GM23248 (cell line): Measurements from ENCODE around the gene ETNPPL. TPM values are rescaled to one million over a fixed set of nuclear protein-coding genes. Genes with fewer than 3 reads are reported as not detected.

Experiments
- DNase-seq: peaks from one replicate; pipeline ENCODE4 v3.0.0-alpha.2; 2015
- H2AFZ ChIP-seq: fragments of 200-600 bp; sonication (generic); 2 replicates; pipeline ENCODE4 v1.6.1; 2016; ENCODE audit warnings: antibody characterized with exemption
- H3F3A ChIP-seq: fragments of 200-600 bp; sonication (generic); 2 replicates; pipeline ENCODE4 v1.6.1; 2016; ENCODE audit warnings: mild to moderate bottlenecking, antibody characterized with exemption, mixed run types; ENCODE audit not compliant: insufficient read depth
- H3K27ac ChIP-seq: fragments of 200-600 bp; sonication (generic); 2 replicates; pipeline ENCODE4 v1.5.1; 2016; ENCODE audit warnings: mild to moderate bottlenecking
- H3K27me3 ChIP-seq: fragments of 200-600 bp; sonication (generic); replicated peaks from 2 replicates; pipeline ENCODE4 v1.6.1; 2016; ENCODE audit warnings: mild to moderate bottlenecking; ENCODE audit not compliant: insufficient read depth
- H3K36me3 ChIP-seq: fragments of 200-600 bp; sonication (generic); 2 replicates; pipeline ENCODE4 v1.6.1; 2016; ENCODE audit warnings: low read depth, mild to moderate bottlenecking
- H3K4me1 ChIP-seq: fragments of 200-600 bp; sonication (generic); 2 replicates; pipeline ENCODE4 v1.6.1; 2016; ENCODE audit warnings: mild to moderate bottlenecking; ENCODE audit not compliant: insufficient read depth
- H3K4me2 ChIP-seq: fragments of 200-600 bp; sonication (generic); one replicate; pipeline ENCODE4 v1.6.1; 2016; ENCODE audit warnings: mild to moderate bottlenecking; ENCODE audit not compliant: unreplicated experiment
- H3K4me3 ChIP-seq: fragments of 200-600 bp; sonication (generic); 2 replicates; pipeline ENCODE4 v1.5.1; 2016; ENCODE audit warnings: mild to moderate bottlenecking
- H3K79me2 ChIP-seq: fragments of 200-600 bp; sonication (generic); 2 replicates; pipeline ENCODE4 v1.6.1; 2016; ENCODE audit warnings: mild to moderate bottlenecking; ENCODE audit not compliant: insufficient read depth
- H3K9ac ChIP-seq: fragments of 200-600 bp; sonication (generic); 2 replicates; pipeline ENCODE4 v1.6.1; 2016; ENCODE audit warnings: mild to moderate bottlenecking
- H3K9me2 ChIP-seq: fragments of 200-600 bp; sonication (generic); 2 replicates; pipeline ENCODE4 v1.6.1; 2016; ENCODE audit warnings: mixed run types, mild to moderate bottlenecking, moderate library complexity; ENCODE audit not compliant: insufficient read depth
- H3K9me3 ChIP-seq: fragments of 200-600 bp; sonication (generic); one replicate; pipeline ENCODE4 v1.6.1; 2017; ENCODE audit warnings: low read depth
- H4K20me1 ChIP-seq: fragments of 200-600 bp; sonication (generic); 2 replicates; pipeline ENCODE4 v1.6.0; 2016; ENCODE audit not compliant: insufficient read depth
- EZH2 ChIP-seq: fragments of 200-600 bp; sonication (generic); IDR thresholded peaks from 2 replicates; pipeline ENCODE4 v1.6.1; 2018; ENCODE audit warnings: antibody characterized with exemption, mild to moderate bottlenecking; ENCODE audit not compliant: insufficient read depth, poor library complexity, severe bottlenecking
- EZH2phosphoT487 ChIP-seq: fragments of 200-600 bp; sonication (generic); IDR thresholded peaks from 2 replicates; pipeline ENCODE4 v1.6.1; 2018; ENCODE audit warnings: antibody characterized with exemption, moderate library complexity, mild to moderate bottlenecking, low read depth; ENCODE audit not compliant: insufficient read depth
- WGBS, 2 experiments: methylation state at CpG; one replicate each; pipeline ENCODE4 v1.1.6; 2015 to 2017; ENCODE audit warnings: low lambda C conversion rate in 2 of 2, low coverage in 1 of 2; ENCODE audit errors: missing lambda C conversion rate in 2 of 2; 5-methylcytosine and 5-hydroxymethylcytosine counted together
- in situ Hi-C: fragments of 300-500 bp; cut with MboI; formaldehyde crosslinking; loops from 2 replicates; pipeline ENCODE4 v1.15.0; 2020
- polyA plus RNA-seq: library from polyadenylated mRNA; unstranded; fragments of >200 nt; fragmentation: Nextera tagmentation; extraction: Ambion mirVana; gene quantifications from 2 replicates; pipeline ENCODE4 v1.2.1, GENCODE V29; 2016
- total RNA-seq: library from RNA; depleted of rRNA; stranded (reverse); fragments of >200 nt; shearing (Covaris generic); gene quantifications from 2 replicates; pipeline ENCODE4 v1.2.3, GENCODE V29; 2014

The ETNPPL gene
- total and polyA plus RNA-seq, 2 experiments from 2014 or later, result not detected

DNA sequence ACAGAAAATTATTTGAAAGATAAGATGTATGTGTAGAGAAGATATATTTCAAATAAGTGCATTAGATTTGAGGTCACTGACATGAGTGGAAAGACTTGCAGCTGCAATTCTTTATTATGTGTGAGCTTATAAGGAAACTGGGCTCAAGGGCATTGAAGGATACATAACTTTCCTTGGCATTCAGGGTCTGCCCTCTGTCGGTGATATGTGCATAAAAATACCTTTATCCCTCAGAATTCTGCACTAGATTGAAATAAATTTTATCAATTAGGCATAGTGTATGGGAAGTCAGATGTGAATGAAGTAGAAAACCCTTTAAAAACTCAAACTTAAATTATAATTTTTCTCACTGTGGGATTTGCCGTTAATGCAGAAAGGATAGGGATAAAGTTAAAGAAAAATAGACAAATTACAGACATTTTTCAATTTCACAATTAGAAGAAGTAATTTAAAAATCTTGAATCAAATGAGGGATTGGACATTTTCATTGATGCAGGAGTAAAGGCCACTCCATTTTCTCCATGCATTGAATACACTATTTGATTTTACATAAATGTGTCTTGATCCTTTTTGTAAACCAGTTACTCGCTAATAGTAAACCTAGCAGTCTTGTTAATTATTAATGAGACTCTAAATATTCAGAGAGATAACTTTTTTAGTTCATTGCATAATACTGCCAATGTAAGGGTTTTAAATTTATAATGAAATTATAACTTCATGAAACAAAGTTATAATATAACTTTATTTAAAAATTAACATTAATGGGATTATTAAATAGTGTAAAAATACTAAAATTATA lies 21.0 kb upstream of the ETNPPL start:
- TF ChIP-seq EZH2 (no peak), EZH2phosphoT487 (no peak)
- 62 to 64% methylated on average over 3 of the region's 3 CpGs for WGBS, 2 experiments
- in situ Hi-C loops, result no loop called here
- Histone ChIP-seq H3K4me3 (no peak overlapping the region), H3F3A (no peaks in the 10 kb centered on the region), H4K20me1 (no peaks in the 10 kb centered on the region), H3K27me3 (no peaks in the 10 kb centered on the region), H3K9me2 (no peaks in the 10 kb centered on the region), H3K4me1 (no peaks in the 10 kb centered on the region), H3K36me3 (no peaks in the 10 kb centered on the region), H3K9me3 (no peaks in the 10 kb centered on the region), H3K9ac (no peak overlapping the region), H2AFZ (no peak overlapping the region), H3K27ac (no peak overlapping the region), H3K4me2 (no peak overlapping the region), H3K79me2 (no peaks in the 10 kb centered on the region)
- DNase-seq, result peak; percentile 42

DNA sequence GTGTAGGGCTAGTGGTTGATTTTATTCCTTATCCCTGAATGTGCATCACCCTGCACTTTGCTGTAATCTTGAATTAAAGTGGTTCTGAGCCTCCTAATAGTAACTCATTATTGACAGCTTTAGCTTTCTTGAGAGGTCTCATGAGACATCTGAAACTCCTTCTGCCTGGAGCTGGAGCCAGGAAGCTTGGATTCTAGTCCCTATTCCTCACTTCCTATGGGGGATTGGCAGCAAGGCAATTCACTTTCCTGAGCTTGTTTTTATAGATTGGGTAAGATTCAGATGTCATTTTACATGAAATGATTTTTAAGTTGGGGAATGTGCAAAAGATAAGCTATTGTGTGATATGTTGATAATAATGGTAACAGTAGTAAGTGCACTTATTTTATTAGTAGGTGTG lies 17.1 kb upstream of the ETNPPL start:
- H3K79me2 ChIP-seq, result no peaks in the 10 kb centered on the region

DNA sequence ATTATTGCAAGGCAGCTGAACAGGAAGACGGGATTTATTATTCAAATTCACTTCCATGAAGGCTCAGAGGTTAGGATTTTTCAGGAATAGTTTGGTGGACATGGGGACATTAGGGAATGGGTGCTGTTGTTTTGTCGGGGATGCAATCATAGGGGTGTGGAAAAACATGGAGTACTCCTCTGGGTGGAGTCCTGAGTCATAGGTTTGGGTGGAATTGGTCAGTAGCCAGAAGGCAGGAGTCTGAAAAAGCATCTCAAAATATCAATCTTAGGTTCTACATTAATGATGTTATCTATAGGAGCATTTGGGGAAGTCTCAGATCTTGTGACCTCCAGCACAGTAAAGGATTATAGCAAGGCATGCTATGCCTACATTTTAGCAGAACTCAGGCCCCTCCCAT lies 14.5 kb upstream of the ETNPPL start:
- Histone ChIP-seq H3K4me2 (no peak overlapping the region), H3K9ac (no peak overlapping the region), H3K4me1 (no peaks in the 10 kb centered on the region), H3K79me2 (no peaks in the 10 kb centered on the region), H3F3A (no peaks in the 10 kb centered on the region), H3K27ac (no peak overlapping the region), H3K4me3 (no peak overlapping the region), H3K9me2 (no peaks in the 10 kb centered on the region), H3K27me3 (no peaks in the 10 kb centered on the region), H3K9me3 (no peaks in the 10 kb centered on the region), H4K20me1 (no peaks in the 10 kb centered on the region), H3K36me3 (no peaks in the 10 kb centered on the region), H2AFZ (no peak overlapping the region)
- TF ChIP-seq EZH2 (no peak), EZH2phosphoT487 (no peak)
- DNase-seq, result peak; percentile 36
- in situ Hi-C loops, result no loop called here
- WGBS, 2 experiments, result 70% methylated on average over 2 of the region's 2 CpGs

More for the DNA sequence above, 17.1 kb upstream of the ETNPPL start:
- no peaks in the 10 kb centered on the region for H3K9me2 ChIP-seq
- TF ChIP-seq EZH2phosphoT487 (no peak), EZH2 (no peak)
- H3K27me3 ChIP-seq, result no peaks in the 10 kb centered on the region
- no peak for DNase-seq
- no peak overlapping the region for H3K4me3 ChIP-seq
- no peaks in the 10 kb centered on the region for H4K20me1 ChIP-seq
- no peak overlapping the region for H3K4me2 ChIP-seq
- in situ Hi-C loops, result no loop called here
- no peak overlapping the region for H3K9ac ChIP-seq
- H3K9me3 ChIP-seq, result no peaks in the 10 kb centered on the region
- no peaks in the 10 kb centered on the region for H3F3A ChIP-seq
- no peak overlapping the region for H2AFZ ChIP-seq
- no peaks in the 10 kb centered on the region for H3K36me3 ChIP-seq
- H3K27ac ChIP-seq, result no peak overlapping the region
- no peaks in the 10 kb centered on the region for H3K4me1 ChIP-seq

DNA sequence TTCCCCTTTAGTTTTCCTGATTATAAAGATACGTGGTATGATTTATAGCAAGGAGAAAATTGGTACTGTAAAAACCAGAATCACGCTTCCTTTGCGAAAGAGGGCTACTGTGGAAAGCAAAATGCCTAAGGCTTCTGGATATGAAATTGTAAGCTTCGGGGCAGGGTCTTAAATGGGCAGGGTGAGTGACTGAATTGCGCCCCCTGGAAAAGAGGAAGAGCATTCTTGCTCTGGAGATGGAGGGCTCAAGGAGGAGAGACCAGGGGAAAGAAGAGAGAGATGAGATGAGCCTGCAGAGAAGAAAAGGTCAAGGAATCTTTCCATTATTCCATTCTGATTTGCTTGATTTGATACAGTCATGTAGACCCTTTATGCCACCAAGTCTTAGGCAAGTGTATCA lies 13.1 kb upstream of the ETNPPL start:
- Histone ChIP-seq H3K4me2 (no peak overlapping the region), H3F3A (no peaks in the 10 kb centered on the region), H3K79me2 (no peaks in the 10 kb centered on the region), H3K4me1 (no peaks in the 10 kb centered on the region), H3K27ac (no peak overlapping the region), H3K9me2 (no peaks in the 10 kb centered on the region), H2AFZ (no peak overlapping the region), H3K4me3 (no peak overlapping the region), H4K20me1 (no peaks in the 10 kb centered on the region), H3K27me3 (no peaks in the 10 kb centered on the region), H3K9ac (no peak overlapping the region), H3K36me3 (no peaks in the 10 kb centered on the region), H3K9me3 (no peaks in the 10 kb centered on the region)
- 80 to 84% methylated on average over 5 of the region's 5 CpGs for WGBS, 2 experiments
- in situ Hi-C loops, result no loop called here
- TF ChIP-seq EZH2 (no peak), EZH2phosphoT487 (no peak)
- no peak for DNase-seq
